Prostate gland (tissue), 2 donors: ENCODE data around the gene GPR176.

ENCODE experiments used
- CTCF ChIP-seq, 4 experiments: fragments of 200-600 bp in 2 of 4; fragments of 450-650 bp in 2 of 4; sonication (generic) in 2 of 4; IDR thresholded peaks; 1 replicate in 3 of 4; 2 replicates in 1 of 4; pipeline ENCODE4 v1.5.1; 2016 to 2019; ENCODE audit warnings: antibody characterized with exemption in 4 of 4, mild to moderate bottlenecking in 2 of 4, moderate library complexity in 2 of 4
- POLR2A ChIP-seq: fragments of 450-650 bp; IDR thresholded peaks from one replicate; pipeline ENCODE4 v1.6.1; 2016; ENCODE audit warnings: antibody characterized with exemption, mild to moderate bottlenecking

- TF ChIP-seq CTCF (IDR thresholded peaks at IDR 0.05) (no peak), POLR2A (no peak)
These were observed 27.5 kb upstream of the GPR176 start for GRCh38 chr15:39947401-39948197.
